Stimulated activated CD8-positive, alpha-beta memory T cell treated with anti-CD3 and anti-CD28 coated beads, Interleukin-4, amount 100 ng/mL, for 1 hour (primary cell): ENCODE data around the gene DAP3.

ENCODE experiments used
- DNase-seq, 2 donors: peaks; one replicate each; pipeline ENCODE4 v3.0.0-alpha.2; 2020; ENCODE audit warnings: low read depth in 2 of 2, low spot score in 1 of 2

Gene DAP3

DNA sequence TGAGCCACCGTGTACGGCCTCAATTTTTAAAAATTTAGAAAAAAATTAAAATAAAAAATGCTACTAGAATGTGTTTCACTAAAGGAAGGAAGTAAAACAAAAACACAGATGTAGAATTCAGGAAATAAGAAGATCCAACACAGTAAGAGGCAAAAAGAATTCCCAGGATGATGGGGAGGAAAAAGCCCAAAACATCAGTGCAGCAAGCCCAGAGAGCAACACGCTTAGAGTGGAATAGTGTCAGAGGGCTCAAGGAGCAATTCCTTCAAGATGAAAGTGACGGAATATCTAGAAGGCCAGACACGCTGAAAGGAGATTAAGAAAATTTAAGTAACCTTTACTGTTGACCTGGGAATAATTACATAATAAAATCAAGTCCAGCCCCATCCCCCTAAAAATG is 80.4 kb downstream of the DAP3 start:
- DNase-seq, result no peak

- DNase-seq, result no peak
Measured at GRCh38 chr1:155773221-155773620, 84.3 kb downstream of the DAP3 start.

GRCh38 chr1:155776414-155776813 is 87.5 kb downstream of the DAP3 start:
- no peak for DNase-seq

DNA sequence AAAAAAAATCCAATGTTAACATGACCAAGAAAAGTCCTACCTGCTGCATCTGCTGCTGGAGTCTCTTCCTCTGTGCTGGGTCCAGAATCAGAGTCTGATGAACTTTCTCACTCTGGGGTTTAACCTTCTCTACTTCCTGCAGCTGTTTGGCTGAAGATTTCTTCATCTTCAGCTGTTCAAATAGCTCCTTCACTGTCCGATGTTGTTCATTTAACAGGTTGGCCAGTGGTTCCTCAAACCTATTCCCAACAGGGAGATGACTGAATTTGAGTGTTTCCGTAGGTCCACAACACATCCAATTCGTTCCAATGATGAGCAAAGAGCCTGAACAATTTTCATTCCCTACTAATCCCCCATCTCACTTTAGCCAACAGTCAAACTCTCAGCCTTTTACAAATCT is 88.7 kb downstream of the DAP3 start:
- DNase-seq, result no peak
